Activated naive CD8-positive, alpha-beta T cell treated with anti-CD3 and anti-CD28 coated beads, Interleukin-2, amount 50 U/mL, for 24 hours (primary cell): ENCODE results near the gene FAM234B.
"Not testable (repeated sequence)": the region's sequence is repeated elsewhere in the genome, so short reads cannot be mapped to it uniquely, and the experiment has no call there.

Source experiments
- ATAC-seq: fragments of 150-1000 bp; cut with Tn5 transposase; one replicate; pipeline ENCODE4 v1.10.0; 2021
- DNase-seq: peaks from one replicate; pipeline ENCODE4 v3.0.0; 2021
- H3K27ac Mint-ChIP-seq: one replicate; pipeline ENCODE4 v1.8.0; 2021; ENCODE audit warnings: mild to moderate bottlenecking, mixed read lengths
- H3K27me3 Mint-ChIP-seq: one replicate; pipeline ENCODE4 v1.8.0; 2021; ENCODE audit warnings: mixed read lengths
- H3K36me3 Mint-ChIP-seq: one replicate; pipeline ENCODE4 v1.8.0; 2021; ENCODE audit warnings: low read depth, mixed read lengths
- H3K4me1 Mint-ChIP-seq: one replicate; pipeline ENCODE4 v1.8.0; 2021; ENCODE audit warnings: mixed read lengths
- H3K4me3 Mint-ChIP-seq: one replicate; pipeline ENCODE4 v1.8.0; 2021; ENCODE audit warnings: mild to moderate bottlenecking, moderate library complexity, mixed read lengths
- H3K9me3 Mint-ChIP-seq: one replicate; pipeline ENCODE4 v1.8.0; 2021; ENCODE audit warnings: mixed read lengths

FAM234B gene

DNA sequence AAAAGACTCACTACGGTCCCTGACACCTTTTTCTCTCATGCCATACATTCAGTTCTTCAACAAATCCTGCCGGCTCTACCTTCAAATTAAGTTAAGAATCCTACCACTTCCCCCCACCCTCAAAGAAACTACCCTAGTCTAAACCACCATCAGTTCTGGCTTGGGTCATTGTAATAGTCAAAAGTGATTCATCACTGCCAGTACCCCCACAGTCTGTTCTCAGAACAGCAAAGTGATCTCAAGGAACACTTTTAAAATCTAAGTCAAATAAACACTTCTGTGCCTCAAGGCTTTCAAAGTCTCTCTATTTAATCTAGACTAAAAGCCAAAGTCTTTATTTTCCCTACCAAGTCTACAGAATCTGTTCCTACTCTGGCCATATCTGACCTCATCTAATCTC, 12.0 kb upstream of the FAM234B start:
- Mint-ChIP-seq H3K27ac (no peak overlapping the region), H3K4me1 (no peaks in the 10 kb centered on the region), H3K9me3 (no peaks in the 10 kb centered on the region), H3K36me3 (no peaks in the 10 kb centered on the region), H3K27me3 (peaks cover 8% of the 10 kb centered on the region), H3K4me3 (no peak overlapping the region)
- no peak for DNase-seq
- no peak for ATAC-seq

DNA sequence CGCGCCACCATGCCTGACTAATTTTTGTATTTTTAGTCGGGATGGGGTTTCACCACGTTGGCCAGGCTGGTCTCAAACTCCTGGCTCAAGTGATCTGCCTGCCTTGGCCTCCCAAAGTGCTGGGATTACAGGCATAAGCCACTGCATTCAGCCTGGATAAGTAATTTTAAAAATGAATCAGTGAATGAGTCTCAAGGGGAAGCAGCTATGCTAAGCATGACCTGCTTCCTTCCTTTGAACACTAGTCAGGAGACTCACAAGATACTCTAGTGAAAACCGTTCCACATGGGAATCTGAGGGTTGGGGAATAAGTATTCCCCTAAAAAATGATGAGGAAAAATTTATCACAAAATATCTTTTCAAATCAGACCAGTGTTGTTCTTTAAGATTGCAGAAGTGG, 10.7 kb upstream of the FAM234B start:
- ATAC-seq (no peak), DNase-seq (no peak)
- Mint-ChIP-seq H3K4me1 (no peaks in the 10 kb centered on the region), H3K9me3 (no peaks in the 10 kb centered on the region), H3K4me3 (no peak overlapping the region), H3K27me3 (peaks cover 8% of the 10 kb centered on the region), H3K36me3 (no peaks in the 10 kb centered on the region), H3K27ac (no peak overlapping the region)

DNA sequence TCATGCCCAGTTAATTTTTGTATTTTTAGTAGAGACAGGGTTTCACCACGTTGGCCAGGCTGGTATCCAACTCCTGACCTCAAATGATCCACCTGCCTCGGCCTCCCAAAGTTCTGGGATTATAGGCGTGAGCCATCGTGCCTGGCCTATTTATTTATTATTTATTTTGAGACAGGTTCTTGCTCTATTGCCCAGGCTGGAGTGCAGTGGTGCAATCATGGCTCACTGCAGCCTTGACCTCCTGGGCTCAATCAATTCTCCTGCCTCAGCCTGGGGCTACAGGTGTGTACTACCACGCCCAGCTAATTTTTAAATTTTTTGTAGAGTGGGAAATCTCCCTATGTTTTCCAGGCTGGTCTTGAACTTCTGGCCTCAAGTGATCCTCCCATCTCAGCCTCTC, 8.8 kb upstream of the FAM234B start:
- H3K27ac Mint-ChIP-seq, H3K36me3 Mint-ChIP-seq, DNase-seq, H3K9me3 Mint-ChIP-seq, H3K4me3 Mint-ChIP-seq, H3K27me3 Mint-ChIP-seq, ATAC-seq, H3K4me1 Mint-ChIP-seq: not testable (repeated sequence)

DNA sequence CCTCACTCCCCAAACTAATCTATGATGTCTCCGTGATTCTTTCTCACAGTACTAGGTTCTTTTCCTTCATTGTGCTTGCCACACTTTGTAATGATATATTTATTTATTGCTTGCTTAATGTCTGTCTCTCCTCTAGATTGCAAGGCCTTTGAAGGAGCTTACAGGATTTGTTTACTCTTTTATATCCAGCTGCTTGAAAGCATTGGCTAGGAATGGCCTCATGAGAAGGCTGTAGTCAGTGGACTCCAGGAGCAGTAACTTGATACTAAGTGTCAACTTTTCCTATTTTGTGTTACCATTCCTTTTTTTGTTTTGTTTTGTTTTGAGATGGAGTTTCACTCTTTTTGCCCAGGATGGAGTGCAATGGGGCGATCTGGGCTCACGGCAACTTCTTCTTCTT, 7.3 kb upstream of the FAM234B start:
- DNase-seq, result no peak
- Mint-ChIP-seq H3K9me3 (no peaks in the 10 kb centered on the region), H3K36me3 (no peaks in the 10 kb centered on the region), H3K27me3 (no peaks in the 10 kb centered on the region), H3K27ac (no peak overlapping the region), H3K4me3 (no peak overlapping the region), H3K4me1 (no peaks in the 10 kb centered on the region)
- ATAC-seq, result no peak

DNA sequence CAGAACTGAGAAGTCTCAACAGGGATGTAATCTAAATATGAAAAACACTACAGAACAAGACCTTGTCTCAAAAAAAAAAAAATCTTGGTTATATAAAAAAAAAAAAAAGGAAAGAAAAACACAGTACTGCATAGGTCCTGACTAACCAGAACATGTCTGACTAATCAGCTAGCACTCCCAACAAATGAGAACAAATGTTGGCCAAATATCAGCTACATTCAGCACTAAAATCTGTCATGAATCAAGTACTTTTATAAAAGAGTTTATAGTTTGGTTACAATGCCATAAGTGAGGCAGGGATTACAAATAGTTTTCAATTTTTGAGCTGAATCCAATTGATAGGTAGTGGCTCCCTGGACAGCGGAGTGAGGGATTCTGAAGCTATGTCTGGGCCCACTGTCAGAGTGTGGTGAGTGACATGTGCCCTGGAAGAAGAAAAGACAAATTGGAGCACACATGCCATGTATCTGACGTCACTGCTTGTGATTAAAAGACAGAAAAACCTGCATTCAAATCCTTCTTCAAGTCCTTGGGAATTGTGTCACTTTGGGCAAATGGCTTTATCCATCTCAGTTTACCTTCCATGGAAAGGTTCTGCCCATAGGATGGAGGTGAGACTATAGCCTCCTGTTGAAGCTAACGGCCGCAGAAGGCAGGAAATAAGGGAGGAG, 5.6 kb upstream of the FAM234B start:
- H3K4me1 Mint-ChIP-seq, result no peaks in the 10 kb centered on the region
- DNase-seq (no peak), ATAC-seq (no peak)
- no peak overlapping the region for H3K4me3 Mint-ChIP-seq
- no peaks in the 10 kb centered on the region for H3K36me3 Mint-ChIP-seq
- H3K27ac Mint-ChIP-seq, result no peak overlapping the region
- no peaks in the 10 kb centered on the region for H3K9me3 Mint-ChIP-seq
- H3K27me3 Mint-ChIP-seq, result peaks cover 2% of the 10 kb centered on the region

DNA sequence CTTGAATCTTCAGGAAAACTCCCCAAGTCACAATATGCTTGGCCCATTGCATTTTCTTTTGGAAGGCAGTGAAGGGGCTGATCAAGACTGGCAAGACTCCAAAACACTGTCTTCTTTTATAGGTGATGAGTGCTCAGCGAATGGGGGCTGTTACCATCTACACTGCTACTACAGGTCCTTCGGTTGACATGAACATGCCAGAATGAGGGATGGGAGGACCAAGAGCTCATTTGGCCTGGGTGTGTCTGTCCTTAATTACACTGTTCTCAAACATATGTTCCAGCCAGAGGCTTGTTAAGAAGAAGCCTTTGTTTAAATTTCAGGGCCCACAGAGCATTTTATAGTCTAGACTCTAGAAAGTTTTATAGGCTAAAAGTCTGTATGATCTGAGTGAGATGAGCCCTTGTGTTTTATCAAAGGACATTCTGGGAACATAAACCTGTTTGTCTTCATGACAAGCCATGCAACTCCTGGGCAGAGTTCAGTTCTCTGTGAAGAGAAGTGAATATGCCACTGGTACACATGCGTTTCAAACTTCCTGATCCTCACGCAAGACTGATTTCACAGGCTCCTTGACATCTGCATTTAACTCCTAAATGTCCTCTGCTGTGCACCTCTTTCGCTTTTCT, 4.7 kb upstream of the FAM234B start:
- ATAC-seq (no peak), DNase-seq (no peak)
- H3K4me3 Mint-ChIP-seq, result no peak overlapping the region
- H3K9me3 Mint-ChIP-seq, result no peaks in the 10 kb centered on the region
- H3K27me3 Mint-ChIP-seq, result peaks cover 2% of the 10 kb centered on the region
- peaks cover 4% of the 10 kb centered on the region for H3K4me1 Mint-ChIP-seq
- no peak overlapping the region for H3K27ac Mint-ChIP-seq
- no peaks in the 10 kb centered on the region for H3K36me3 Mint-ChIP-seq

DNA sequence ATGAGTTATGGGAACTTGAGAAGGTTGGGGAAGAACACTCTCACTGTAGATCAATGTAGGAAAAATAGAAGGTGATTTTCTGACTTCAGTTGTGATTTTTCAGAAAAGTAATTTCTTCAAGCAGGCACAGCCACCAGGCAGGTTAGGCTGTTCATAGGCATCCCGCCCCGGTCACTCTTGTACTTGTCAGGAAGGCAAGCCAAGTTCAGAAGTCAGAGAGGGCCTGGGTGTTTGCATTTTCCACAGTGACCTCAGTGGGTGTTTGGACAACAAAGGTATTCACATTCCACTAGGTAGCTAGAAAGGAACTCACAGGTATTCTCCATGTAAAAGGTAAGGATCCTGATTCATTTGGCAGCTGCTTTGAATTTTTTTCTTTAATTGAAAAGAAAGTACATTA, 3.0 kb upstream of the FAM234B start:
- Mint-ChIP-seq H3K27ac (no peak overlapping the region), H3K9me3 (no peaks in the 10 kb centered on the region)

DNA sequence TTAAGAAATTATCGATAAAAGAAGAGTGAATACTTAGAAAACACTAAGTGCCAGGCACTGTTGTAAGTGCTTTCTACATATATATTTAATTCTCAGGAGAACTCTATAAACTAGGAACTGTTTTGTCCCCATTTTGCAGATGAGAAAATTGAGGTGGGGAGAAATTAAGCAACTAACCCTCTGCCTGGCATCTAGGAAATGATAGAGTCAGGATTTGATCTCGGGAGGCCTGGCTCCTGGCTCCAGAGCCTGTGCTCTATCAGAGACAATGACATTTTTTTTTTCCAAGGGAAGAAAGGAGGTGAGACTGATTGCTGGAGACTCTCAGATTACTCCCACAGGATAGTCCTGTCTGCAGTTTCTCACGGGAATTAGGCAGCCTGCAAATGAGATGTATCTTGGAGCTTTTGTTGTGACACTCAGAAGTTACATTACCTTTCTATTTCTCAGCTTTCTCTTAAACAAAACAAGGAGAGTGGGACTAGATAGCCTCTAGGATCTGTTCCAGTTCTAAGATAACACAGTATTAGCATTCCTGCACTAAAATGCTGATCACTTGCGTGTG, 1.4 kb upstream of the FAM234B start:
- Mint-ChIP-seq H3K27me3 (peaks cover 2% of the 10 kb centered on the region), H3K9me3 (no peaks in the 10 kb centered on the region), H3K27ac (no peak overlapping the region), H3K4me1 (peaks cover 18% of the 10 kb centered on the region), H3K36me3 (no peaks in the 10 kb centered on the region), H3K4me3 (peak overlapping the region; percentile 83)
- DNase-seq, result no peak
- no peak for ATAC-seq

More for the DNA sequence above, 3.0 kb upstream of the FAM234B start:
- Mint-ChIP-seq H3K27me3 (peaks cover 2% of the 10 kb centered on the region), H3K4me3 (no peak overlapping the region), H3K36me3 (no peaks in the 10 kb centered on the region), H3K4me1 (peaks cover 14% of the 10 kb centered on the region)
- DNase-seq (no peak), ATAC-seq (no peak)

DNA sequence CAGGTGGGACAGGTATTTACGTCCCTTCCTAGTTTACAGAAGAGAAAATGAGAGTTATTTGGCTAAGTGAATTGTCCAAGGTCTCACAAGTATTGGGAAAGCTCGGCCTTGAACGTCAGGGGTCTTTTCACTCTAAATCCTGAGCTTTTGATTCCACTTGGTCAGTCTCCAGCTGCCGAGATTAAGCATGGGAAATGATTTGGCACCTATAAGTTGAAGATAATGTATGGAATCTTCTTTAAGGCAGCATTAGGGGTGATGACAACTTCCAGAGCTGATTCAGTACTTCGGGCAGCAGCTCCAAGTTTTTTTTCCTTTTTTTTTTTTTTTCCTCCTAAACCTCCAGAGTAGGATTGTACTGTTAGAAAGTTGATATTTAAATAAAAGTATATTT, 722 bp downstream of the FAM234B start:
- Mint-ChIP-seq H3K27ac (peak overlapping the region; percentile 41), H3K27me3 (peaks cover 2% of the 10 kb centered on the region), H3K4me3 (peak overlapping the region; percentile 83), H3K4me1 (peaks cover 18% of the 10 kb centered on the region), H3K36me3 (no peaks in the 10 kb centered on the region), H3K9me3 (no peaks in the 10 kb centered on the region)
- no peak for ATAC-seq
- DNase-seq, result no peak

DNA sequence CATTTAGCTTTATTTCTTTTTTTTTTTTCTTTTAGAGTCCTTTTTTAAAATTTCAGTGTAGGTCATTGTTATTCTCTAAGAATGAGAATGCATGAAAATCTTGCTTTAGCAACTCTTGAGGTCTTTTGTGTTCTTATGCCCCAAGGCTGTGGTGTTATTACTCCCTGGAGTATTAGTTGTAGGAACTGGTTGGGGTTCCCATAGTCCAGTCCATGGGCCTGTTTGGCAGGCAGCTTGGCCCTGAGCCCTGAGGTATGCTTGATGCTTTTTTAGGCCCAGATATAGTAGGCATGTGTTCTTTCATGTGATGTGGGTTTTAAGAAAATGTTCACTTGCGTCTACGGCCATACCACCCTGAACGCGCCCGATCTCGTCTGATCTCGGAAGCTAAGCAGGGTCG, 1.6 kb downstream of the FAM234B start:
- no peak for DNase-seq
- Mint-ChIP-seq H3K4me3 (peak overlapping the region; percentile 83), H3K27ac (no peak overlapping the region), H3K36me3 (no peaks in the 10 kb centered on the region), H3K4me1 (peaks cover 18% of the 10 kb centered on the region), H3K9me3 (no peaks in the 10 kb centered on the region), H3K27me3 (peaks cover 2% of the 10 kb centered on the region)
- no peak for ATAC-seq

DNA sequence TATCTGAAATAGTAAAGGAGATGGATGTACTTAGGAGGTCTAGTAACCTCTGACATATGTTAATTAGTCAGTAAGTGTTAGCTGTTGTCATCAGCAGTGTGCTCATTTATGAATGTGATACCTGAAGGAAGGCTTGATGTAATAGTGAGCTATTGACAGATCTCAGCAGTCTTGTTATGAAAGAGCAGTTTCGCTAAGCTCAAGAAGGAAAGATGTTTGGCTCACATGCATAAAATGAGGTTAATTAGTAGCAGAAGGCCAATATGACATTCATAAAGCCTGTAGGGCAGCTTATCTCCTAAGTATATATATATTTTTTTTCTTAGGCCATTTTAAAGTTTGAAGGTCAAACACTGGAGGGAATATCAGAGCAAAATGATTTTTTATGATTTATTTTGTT, 2.8 kb downstream of the FAM234B start:
- Mint-ChIP-seq H3K4me1 (peaks cover 18% of the 10 kb centered on the region), H3K4me3 (no peak overlapping the region), H3K36me3 (no peaks in the 10 kb centered on the region), H3K27ac (no peak overlapping the region), H3K9me3 (no peaks in the 10 kb centered on the region), H3K27me3 (peaks cover 2% of the 10 kb centered on the region)
- ATAC-seq (peak; percentile 41), DNase-seq (no peak)

DNA sequence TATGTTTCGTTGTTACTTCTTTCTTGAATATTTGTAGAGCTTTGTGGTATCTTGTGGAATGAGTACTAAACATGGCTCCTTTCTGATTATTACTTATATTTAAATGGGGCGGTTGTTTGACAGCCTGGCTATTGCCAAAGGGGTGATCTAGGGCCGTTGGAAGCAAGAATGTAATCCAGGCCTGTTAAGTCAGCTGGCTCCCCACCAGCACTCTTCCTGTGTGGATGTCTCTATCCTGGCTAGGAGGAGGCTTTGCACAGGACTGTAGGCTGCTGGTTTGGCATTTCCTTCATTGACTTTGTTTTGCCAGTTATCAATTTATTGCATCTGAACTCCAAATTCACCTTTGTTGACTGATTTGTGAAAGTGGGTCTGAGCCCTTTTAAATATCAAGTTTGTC, 5.6 kb downstream of the FAM234B start:
- no peaks in the 10 kb centered on the region for H3K27me3 Mint-ChIP-seq
- peaks cover 9% of the 10 kb centered on the region for H3K9me3 Mint-ChIP-seq
- peaks cover 8% of the 10 kb centered on the region for H3K36me3 Mint-ChIP-seq
- ATAC-seq (no peak), DNase-seq (no peak)
- H3K4me3 Mint-ChIP-seq, result no peak overlapping the region
- peaks cover 16% of the 10 kb centered on the region for H3K4me1 Mint-ChIP-seq
- H3K27ac Mint-ChIP-seq, result no peak overlapping the region

DNA sequence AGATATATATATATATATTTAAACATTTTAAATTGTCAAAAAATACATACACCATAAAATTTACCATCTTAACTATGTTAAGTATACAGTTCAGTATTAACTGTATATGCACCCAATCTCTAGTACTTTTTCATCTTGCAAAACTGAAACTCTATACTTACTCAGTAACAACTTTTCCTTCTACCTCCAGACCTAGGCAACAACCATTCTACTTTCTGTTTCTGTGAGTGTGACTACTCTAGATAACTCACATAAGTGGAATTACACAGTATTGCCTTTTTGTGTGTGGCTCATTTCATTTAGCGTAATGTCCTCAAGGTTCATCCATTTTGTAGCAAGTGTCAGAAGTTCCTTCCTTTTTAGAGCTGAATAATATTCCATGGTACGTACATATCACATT, 8.2 kb downstream of the FAM234B start:
- H3K27ac Mint-ChIP-seq, result no peak overlapping the region
- H3K4me1 Mint-ChIP-seq, result peaks cover 3% of the 10 kb centered on the region
- DNase-seq (no peak), ATAC-seq (peak; percentile 76)
- H3K9me3 Mint-ChIP-seq, result peaks cover 9% of the 10 kb centered on the region
- peaks cover 12% of the 10 kb centered on the region for H3K36me3 Mint-ChIP-seq
- no peaks in the 10 kb centered on the region for H3K27me3 Mint-ChIP-seq
- no peak overlapping the region for H3K4me3 Mint-ChIP-seq

DNA sequence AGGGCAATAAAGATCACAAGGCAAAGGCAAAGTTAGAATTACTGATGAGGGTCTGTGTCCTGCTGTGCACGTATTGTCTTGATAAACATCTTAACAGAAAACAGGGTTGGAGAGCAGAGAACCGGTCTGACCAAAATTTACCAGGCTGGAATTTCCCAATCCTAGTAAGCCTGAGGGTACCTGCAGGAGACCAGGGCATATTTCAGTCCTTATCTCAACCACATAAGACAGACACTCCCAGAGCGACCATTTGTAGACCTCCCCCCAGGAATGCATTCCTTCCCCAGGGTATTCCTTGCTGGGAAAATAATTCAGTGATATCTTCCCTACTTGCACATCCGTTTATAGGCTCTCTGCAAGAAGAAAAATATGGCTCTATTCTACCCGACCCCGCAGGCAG, 9.4 kb downstream of the FAM234B start:
- not testable (repeated sequence) for ATAC-seq

DNA sequence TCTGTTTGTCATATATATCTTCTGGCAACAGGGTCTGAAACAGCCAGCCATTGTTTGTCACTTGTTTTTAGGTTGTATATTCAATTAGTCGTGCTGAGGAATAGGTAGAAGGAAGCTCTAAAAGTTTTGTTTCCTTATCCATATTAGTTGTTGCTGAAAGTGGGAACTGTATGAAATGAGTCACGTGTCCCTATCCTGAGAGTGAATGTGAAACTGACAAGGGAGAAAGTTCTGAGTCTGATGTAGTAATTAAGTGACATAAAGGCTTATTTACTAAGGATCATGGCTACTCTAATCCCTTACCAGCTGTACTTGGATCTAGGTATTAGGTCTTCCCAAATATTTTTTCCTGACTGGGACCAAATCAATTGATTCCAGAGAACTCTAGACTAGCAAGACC, 16.4 kb downstream of the FAM234B start:
- H3K27me3 Mint-ChIP-seq, result no peaks in the 10 kb centered on the region
- no peaks in the 10 kb centered on the region for H3K4me1 Mint-ChIP-seq
- peaks cover 24% of the 10 kb centered on the region for H3K36me3 Mint-ChIP-seq
- H3K9me3 Mint-ChIP-seq, result no peaks in the 10 kb centered on the region
- no peak for ATAC-seq
- no peak overlapping the region for H3K4me3 Mint-ChIP-seq
- H3K27ac Mint-ChIP-seq, result no peak overlapping the region
- DNase-seq, result no peak

More for the DNA sequence above, 9.4 kb downstream of the FAM234B start:
- not testable (repeated sequence) for H3K4me1 Mint-ChIP-seq, H3K4me3 Mint-ChIP-seq, H3K9me3 Mint-ChIP-seq, H3K27ac Mint-ChIP-seq, H3K27me3 Mint-ChIP-seq, DNase-seq
- H3K36me3 Mint-ChIP-seq, result peaks cover 16% of the 10 kb centered on the region
